A549 (cell line): ENCODE results near the gene PILRA. TPM values are rescaled to one million over a fixed set of nuclear protein-coding genes. Genes with fewer than 3 reads are reported as not detected.

Experiments used
- ATAC-seq, 2 experiments: fragments of 200-7000 bp in 1 of 2; fragments of >200 bp in 1 of 2; cut with Nextera tagmentation in 1 of 2; cut with Tn5 transposase in 1 of 2; 3 replicates each; pipeline versions ENCODE4 v1.8.0 to v1.9.1; 2018 to 2020; ENCODE audit warnings: mild to moderate bottlenecking in 1 of 2, moderate library complexity in 1 of 2
- CTCF ChIA-PET: fragments of 300-600 bp; sonication (Branson Sonifier 250); formaldehyde crosslinking; extraction: SDS; loops from one replicate; lab custom pipeline; 2021; ENCODE audit warnings: antibody characterized with exemption, inconsistent platforms; lab: Yijun Ruan, JAX
- POLR2A ChIA-PET: fragments of 350-600 bp; formaldehyde crosslinking; extraction: SDS; loops from one replicate; lab custom pipeline; 2021; ENCODE audit warnings: antibody characterized with exemption, inconsistent platforms; lab: Yijun Ruan, JAX
- DNase-seq, 2 experiments: peaks; one replicate each; pipeline versions ENCODE4 v3.0.0 to v3.0.0-alpha.2; 2011 to 2016; ENCODE audit warnings: low read depth in 1 of 2, low spot score in 1 of 2
- FAIRE-seq: peaks from 2 replicates; lab custom pipeline; 2011; peaks lifted over from hg19 to GRCh38; lab: Jason Lieb, UNC
- H3K27ac ChIP-seq, 2 experiments: fragments of >200 bp; sonication (Bioruptor Twin); formaldehyde crosslinking; 3 replicates each; pipeline ENCODE4 v1.5.1; 2016 to 2017
- H3K4me1 ChIP-seq: fragments of >200 bp; sonication (Bioruptor Twin); formaldehyde crosslinking; 3 replicates; pipeline ENCODE4 v1.6.1; 2016
- H3K4me2 ChIP-seq: fragments of >200 bp; sonication (Bioruptor Twin); formaldehyde crosslinking; 3 replicates; pipeline ENCODE4 v1.6.1; 2016
- H3K4me3 ChIP-seq: fragments of >200 bp; sonication (Bioruptor Twin); formaldehyde crosslinking; 3 replicates; pipeline ENCODE4 v1.5.1; 2016
- H3K9me3 ChIP-seq: fragments of >200 bp; sonication (Bioruptor Twin); formaldehyde crosslinking; 3 replicates; pipeline ENCODE4 v1.6.1; 2016
- CEBPB ChIP-seq, 2 experiments: fragments of >200 bp in 1 of 2; sonication (Bioruptor Twin) in 1 of 2; formaldehyde crosslinking in 1 of 2; IDR thresholded peaks; 2 replicates each; pipeline ENCODE4 v1.6.1; 2012 to 2016
- CHD4 ChIP-seq: fragments of 200-600 bp; sonication (generic); IDR thresholded peaks from 2 replicates; pipeline ENCODE4 v1.6.1; 2016; ENCODE audit warnings: antibody characterized with exemption, mild to moderate bottlenecking, borderline replicate concordance
- EHMT2 ChIP-seq: fragments of 200-600 bp; sonication (generic); IDR thresholded peaks from 2 replicates; pipeline ENCODE4 v1.6.1; 2016; ENCODE audit warnings: antibody characterized with exemption, low read depth, mild to moderate bottlenecking, moderate library complexity
- FOXS1 ChIP-seq: fragments of 250-450 bp; sonication (Bioruptor Pico); IDR thresholded peaks from 2 replicates; pipeline ENCODE4 v1.5.0; 2020; ENCODE audit warnings: mild to moderate bottlenecking, moderate library complexity
- HDAC2 ChIP-seq: fragments of 200-600 bp; sonication (generic); IDR thresholded peaks from 2 replicates; pipeline ENCODE4 v1.6.1; 2016
- HOXB13 ChIP-seq: fragments of 250-450 bp; sonication (Bioruptor Pico); IDR thresholded peaks from 2 replicates; pipeline ENCODE4 v1.5.0; 2020; ENCODE audit warnings: low read depth, mild to moderate bottlenecking, moderate library complexity
- HOXB5 ChIP-seq: fragments of 250-450 bp; sonication (Bioruptor Pico); IDR thresholded peaks from 2 replicates; pipeline ENCODE4 v1.5.0; 2020; ENCODE audit warnings: mild to moderate bottlenecking, moderate library complexity
- JUN ChIP-seq, 2 experiments: fragments of >200 bp; sonication (Bioruptor Twin); formaldehyde crosslinking; IDR thresholded peaks; 2 replicates in 1 of 2; 3 replicates in 1 of 2; pipeline ENCODE4 v1.6.1; 2016 to 2017
- MAFK ChIP-seq: fragments of 450-650 bp; IDR thresholded peaks from 2 replicates; pipeline ENCODE4 v1.6.1; 2014; ENCODE audit not compliant: partially characterized antibody
- NFE2L2 ChIP-seq: fragments of 150-350 bp; conservative IDR thresholded peaks from 2 replicates; pipeline ENCODE4 v1.6.1; 2014; ENCODE audit warnings: low read length
- POLR2AphosphoS2 ChIP-seq: conservative IDR thresholded peaks from 2 replicates; pipeline ENCODE4 v1.6.1; 2012; ENCODE audit warnings: low read length, improper control_type of control experiment, inconsistent platforms
- TFCP2L1 ChIP-seq: fragments of 250-450 bp; sonication (Bioruptor Pico); IDR thresholded peaks from 2 replicates; pipeline ENCODE4 v1.5.0; 2021; ENCODE audit warnings: mild to moderate bottlenecking
- ZC3H11A ChIP-seq: fragments of 450-650 bp; IDR thresholded peaks from 2 replicates; pipeline ENCODE4 v1.6.1; 2014; ENCODE audit warnings: antibody characterized with exemption, mild to moderate bottlenecking
- WGBS: methylation state at CpG from one replicate; pipeline ENCODE4 v1.1.6; 2017; ENCODE audit errors: missing lambda C conversion rate; 5-methylcytosine and 5-hydroxymethylcytosine counted together
- polyA plus RNA-seq, 4 experiments: library from polyadenylated mRNA; depleted of rRNA in 3 of 4; stranded (reverse); fragments of >200 nt; fragmentation: RNase III in 1 of 4; extraction: RNeasy Plus Mini Kit Qiagen cat#74134 plus additional on column Dnase treatment in 1 of 4; gene quantifications; 2 replicates in 3 of 4; 3 replicates in 1 of 4; pipeline ENCODE4 v1.2.3, GENCODE V29; 2011 to 2017
- TF ChIP-seq, protein P1 (sequence below): fragments of 250-450 bp; sonication (Bioruptor Pico); IDR thresholded peaks from 2 replicates; pipeline ENCODE4 v1.5.0; 2021; ENCODE audit warnings: mild to moderate bottlenecking, moderate library complexity, borderline replicate concordance
- TF ChIP-seq, protein P2 (sequence below): IDR thresholded peaks from 2 replicates; pipeline ENCODE4 v1.6.1; 2012

Gene PILRA
- polyA plus RNA-seq, 2 of the 4 experiments (the other 2 are of a cell fraction): 3.3 to 3.4 TPM

GRCh38 chr7:100366411-100367250 is 6.7 kb upstream of the PILRA start:
- TF ChIP-seq ZC3H11A: no peak
- TF ChIP-seq HDAC2: no peak
- peak; percentile 50 for TF ChIP-seq POLR2AphosphoS2
- WGBS: 92% methylated on average over 16 of the region's 16 CpGs
- no peak overlapping the region for H3K4me3 ChIP-seq
- no peak overlapping the region for H3K4me2 ChIP-seq
- no peaks in the 10 kb centered on the region for H3K9me3 ChIP-seq
- H3K27ac ChIP-seq: no peak overlapping the region
- ATAC-seq (peak; percentile 15 to 23; a peak in 4 of 6 replicates), FAIRE-seq (no peak), DNase-seq (no peak)
- H3K4me1 ChIP-seq: no peaks in the 10 kb centered on the region; the same call in 2 of the 3 replicates
- POLR2A ChIA-PET: no interaction called here
- CTCF ChIA-PET: no interaction called here

DNA sequence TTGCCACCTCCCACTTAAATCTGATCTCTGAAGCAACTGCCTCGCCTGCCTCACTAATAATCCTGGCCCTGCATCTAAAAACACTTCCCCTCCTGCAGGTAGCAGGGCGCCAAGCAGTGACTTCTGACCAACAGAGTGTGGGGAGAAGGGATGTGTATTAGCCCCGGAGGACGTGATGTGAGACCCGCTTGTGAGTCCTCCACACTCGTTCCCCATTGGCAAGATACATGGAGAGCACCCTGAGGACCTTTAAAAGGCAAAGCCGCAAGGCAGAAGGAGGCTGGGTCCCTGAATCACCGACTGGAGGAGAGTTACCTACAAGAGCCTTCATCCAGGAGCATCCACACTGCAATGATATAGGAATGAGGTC is 6.1 kb upstream of the PILRA start:
- CTCF ChIA-PET: no interaction called here
- 92% methylated on average over 8 of the region's 8 CpGs for WGBS
- no peak overlapping the region for H3K27ac ChIP-seq
- no peak for DNase-seq
- H3K4me1 ChIP-seq: peaks cover 4% of the 10 kb centered on the region; the same call in 2 of the 3 replicates
- H3K9me3 ChIP-seq: no peaks in the 10 kb centered on the region
- TF ChIP-seq EHMT2: no peak
- TF ChIP-seq, all 56 proteins: peak for 0
- no peak for FAIRE-seq
- H3K4me3 ChIP-seq: no peak overlapping the region
- peak; percentile 3 to 5; a peak in 3 of 6 replicates for ATAC-seq
- POLR2A ChIA-PET: no interaction called here
- no peak overlapping the region for H3K4me2 ChIP-seq

DNA sequence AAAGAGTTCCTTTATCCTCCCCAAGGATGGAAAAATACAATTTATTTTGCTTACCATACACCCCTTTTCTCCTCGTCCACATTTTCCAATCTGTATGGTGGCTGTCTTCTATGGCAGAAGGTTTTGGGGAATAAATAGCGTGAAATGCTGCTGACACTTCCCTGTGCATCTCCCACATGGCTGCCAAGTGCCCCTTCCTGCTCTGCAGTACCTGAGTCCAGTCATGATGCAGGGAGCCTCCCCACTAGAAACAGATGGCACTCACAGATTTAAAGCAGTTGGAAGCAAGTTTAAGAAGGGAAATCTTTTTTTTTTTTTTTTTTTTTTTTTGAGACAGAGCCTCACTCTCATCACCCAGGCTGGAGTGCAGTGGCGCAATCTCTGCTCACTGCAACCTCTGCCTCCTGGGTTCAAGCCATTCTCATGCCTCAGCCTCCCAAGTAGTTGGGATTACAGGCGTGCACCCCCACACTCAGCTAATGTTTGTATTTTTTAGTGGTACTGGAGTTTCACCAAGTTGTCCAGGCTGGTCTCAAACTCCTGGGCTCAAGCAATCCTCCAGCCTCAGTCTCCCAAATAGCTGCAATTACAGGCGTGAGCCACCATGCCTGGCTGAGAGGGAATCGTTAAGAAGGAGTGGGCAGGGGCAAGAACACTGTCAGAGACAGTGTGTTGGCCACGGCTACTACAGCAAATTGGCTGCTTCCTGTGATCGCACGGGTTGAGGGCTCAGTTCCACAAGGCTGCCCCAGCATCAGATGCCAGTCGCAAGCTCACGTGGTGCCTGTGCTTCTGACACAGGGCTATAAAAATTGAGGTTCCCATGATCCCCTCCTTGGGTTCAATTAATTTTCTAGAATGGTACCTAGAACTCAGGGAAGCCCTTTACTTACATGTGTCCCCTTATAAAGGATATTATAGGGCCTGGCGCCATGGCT is 5.3 kb upstream of the PILRA start:
- FAIRE-seq (no peak), DNase-seq (no peak), ATAC-seq (no peak)
- H3K4me3 ChIP-seq: no peak overlapping the region
- peaks cover 7% of the 10 kb centered on the region; the same call in 2 of the 3 replicates for H3K4me1 ChIP-seq
- WGBS: 89% methylated on average over 12 of the region's 12 CpGs
- ChIA-PET CTCF (interaction anchor here (0.7 to 1.0 kb wide), 2 partner anchors 9 to 23 kb away, joined by 3 read pairs; no protein-coding TSS in a partner anchor), POLR2A (no interaction called here)
- TF ChIP-seq, protein P1, sequence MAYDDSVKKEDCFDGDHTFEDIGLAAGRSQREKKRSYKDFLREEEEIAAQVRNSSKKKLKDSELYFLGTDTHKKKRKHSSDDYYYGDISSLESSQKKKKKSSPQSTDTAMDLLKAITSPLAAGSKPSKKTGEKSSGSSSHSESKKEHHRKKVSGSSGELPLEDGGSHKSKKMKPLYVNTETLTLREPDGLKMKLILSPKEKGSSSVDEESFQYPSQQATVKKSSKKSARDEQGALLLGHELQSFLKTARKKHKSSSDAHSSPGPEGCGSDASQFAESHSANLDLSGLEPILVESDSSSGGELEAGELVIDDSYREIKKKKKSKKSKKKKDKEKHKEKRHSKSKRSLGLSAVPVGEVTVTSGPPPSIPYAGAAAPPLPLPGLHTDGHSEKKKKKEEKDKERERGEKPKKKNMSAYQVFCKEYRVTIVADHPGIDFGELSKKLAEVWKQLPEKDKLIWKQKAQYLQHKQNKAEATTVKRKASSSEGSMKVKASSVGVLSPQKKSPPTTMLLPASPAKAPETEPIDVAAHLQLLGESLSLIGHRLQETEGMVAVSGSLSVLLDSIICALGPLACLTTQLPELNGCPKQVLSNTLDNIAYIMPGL (CRISPR knock-in tag): no peak
- TF ChIP-seq NFE2L2 (no peak), POLR2AphosphoS2 (no peak), HOXB13 (CRISPR knock-in tag) (no peak), FOXS1 (CRISPR knock-in tag) (no peak), MAFK (no peak), HOXB5 (CRISPR knock-in tag) (no peak), CHD4 (no peak), HDAC2 (no peak), TFCP2L1 (no peak)
- TF ChIP-seq, protein P2, sequence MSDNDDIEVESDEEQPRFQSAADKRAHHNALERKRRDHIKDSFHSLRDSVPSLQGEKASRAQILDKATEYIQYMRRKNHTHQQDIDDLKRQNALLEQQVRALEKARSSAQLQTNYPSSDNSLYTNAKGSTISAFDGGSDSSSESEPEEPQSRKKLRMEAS: no peak
- H3K4me2 ChIP-seq: no peak overlapping the region
- no peak overlapping the region for H3K27ac ChIP-seq
- no peaks in the 10 kb centered on the region for H3K9me3 ChIP-seq

GRCh38 chr7:100369105-100369504 is 4.2 kb upstream of the PILRA start:
- no peak overlapping the region for H3K4me2 ChIP-seq
- H3K4me3 ChIP-seq: no peak overlapping the region
- ATAC-seq (no peak), DNase-seq (no peak), FAIRE-seq (no peak)
- peaks cover 7% of the 10 kb centered on the region; the same call in 2 of the 3 replicates for H3K4me1 ChIP-seq
- ChIA-PET POLR2A (no interaction called here), CTCF (interaction anchor here (1.0 to 1.5 kb wide), 2 partner anchors 24 to 39 kb away, joined by 3 to 7 read pairs; no protein-coding TSS in a partner anchor)
- H3K27ac ChIP-seq: no peak overlapping the region
- no peaks in the 10 kb centered on the region for H3K9me3 ChIP-seq
- 89% methylated on average over 6 of the region's 6 CpGs for WGBS
- TF ChIP-seq POLR2AphosphoS2 (peak; percentile 50; the same call in 1 of the 2 replicates), JUN (IDR thresholded peaks at IDR 0.05) (0 out of 5 replicates have a peak, but pooled peaks of 1 of the 2 experiments have one; percentile 9), CEBPB (IDR thresholded peaks at IDR 0.05) (no peak)
